PC-9 (cell line): ENCODE data around the gene EML1. TPM values are rescaled to one million over a fixed set of nuclear protein-coding genes. Genes with fewer than 3 reads are reported as not detected.
A peak's percentile ranks its signal among the peaks of the same experiment; 100 is the strongest.

ENCODE experiments used
- BruUV-seq: library from RNA; stranded (reverse); fragments of 400-500 nt; replicated peaks from 2 replicates; lab custom pipeline; 2021; lab: Mats Ljungman, UMichigan
- CTCF ChIA-PET: fragments of 300-600 bp; sonication (Branson Sonifier 250); formaldehyde crosslinking; loops from one replicate; lab custom pipeline; 2022; ENCODE audit warnings: antibody characterized with exemption; lab: Charles Lee
- POLR2A ChIA-PET: fragments of 300-600 bp; sonication (Branson Sonifier 250); formaldehyde crosslinking; loops from one replicate; lab custom pipeline; 2022; ENCODE audit warnings: antibody characterized with exemption; ENCODE audit not compliant: unreplicated experiment; lab: Charles Lee
- DNase-seq, 2 experiments: peaks; one replicate each; pipeline versions ENCODE4 v3.0.0 to v3.0.0-alpha.2; 2015 to 2022; ENCODE audit warnings: mixed read lengths in 1 of 2
- H2AFZ ChIP-seq: fragments of 200-600 bp; sonication (generic); 2 replicates; pipeline ENCODE4 v1.8.1; 2017; ENCODE audit warnings: antibody characterized with exemption
- H3F3A ChIP-seq: fragments of 200-600 bp; sonication (generic); 2 replicates; pipeline ENCODE4 v1.8.1; 2017; ENCODE audit warnings: antibody characterized with exemption, mild to moderate bottlenecking, low read depth; ENCODE audit not compliant: insufficient read depth
- H3K27ac ChIP-seq: fragments of 200-600 bp; sonication (generic); 2 replicates; pipeline ENCODE4 v1.6.1; 2016; ENCODE audit warnings: mixed run types
- H3K27me3 ChIP-seq: fragments of 200-600 bp; sonication (generic); 2 replicates; pipeline ENCODE4 v1.6.1; 2016; ENCODE audit warnings: low read depth, mixed run types; ENCODE audit not compliant: insufficient read depth
- H3K36me3 ChIP-seq: fragments of 200-600 bp; sonication (generic); 2 replicates; pipeline ENCODE4 v1.6.1; 2016; ENCODE audit warnings: low read depth, mixed run types
- H3K4me1 ChIP-seq: fragments of 200-600 bp; sonication (generic); replicated peaks from 2 replicates; pipeline ENCODE4 v1.6.1; 2016; ENCODE audit warnings: mixed run types; ENCODE audit not compliant: insufficient read depth
- H3K4me2 ChIP-seq: fragments of 200-600 bp; sonication (generic); 2 replicates; pipeline ENCODE4 v1.6.1; 2017; ENCODE audit warnings: mixed run types
- H3K4me3 ChIP-seq: fragments of 200-600 bp; sonication (generic); 2 replicates; pipeline ENCODE4 v1.6.1; 2016; ENCODE audit warnings: mixed run types
- H3K79me2 ChIP-seq: fragments of 200-600 bp; sonication (generic); 2 replicates; pipeline ENCODE4 v1.6.1; 2017; ENCODE audit warnings: low read depth, mixed run types
- H3K9me2 ChIP-seq: fragments of 200-600 bp; sonication (generic); 2 replicates; pipeline ENCODE4 v1.8.1; 2017; ENCODE audit warnings: mild to moderate bottlenecking; ENCODE audit not compliant: insufficient read depth
- H3K9me3 ChIP-seq: fragments of 200-600 bp; sonication (generic); 2 replicates; pipeline ENCODE4 v1.8.1; 2016; ENCODE audit warnings: low read depth; ENCODE audit not compliant: insufficient read depth
- H4K20me1 ChIP-seq: fragments of 200-600 bp; sonication (generic); 2 replicates; pipeline ENCODE4 v1.8.1; 2017; ENCODE audit not compliant: insufficient read depth
- EZH2 ChIP-seq: fragments of 200-600 bp; sonication (generic); IDR thresholded peaks from 2 replicates; pipeline ENCODE4 v1.8.0; 2017; ENCODE audit warnings: antibody characterized with exemption, low read depth
- intact Hi-C: fragments of 100-400 bp; cut with micrococcal nuclease; formaldehyde crosslinking; loops from one replicate; pipeline ENCODE4 v1.10.0; 2022; ENCODE audit not compliant: unreplicated experiment
- total RNA-seq: library from RNA; stranded (reverse); gene quantifications from 2 replicates; pipeline ENCODE4 v1.2.3, GENCODE V29; 2021
- TF ChIP-seq, protein P1 (sequence below): fragments of 200-600 bp; sonication (generic); conservative IDR thresholded peaks from 2 replicates; pipeline ENCODE4 v1.6.1; 2017; ENCODE audit warnings: mixed run types, antibody characterized with exemption, mild to moderate bottlenecking, moderate library complexity

EML1 gene
- total RNA-seq, 1 experiment from 2014 or later, result 1.8 TPM

GRCh38 chr14:99779751-99780150 lies 13.5 kb upstream of the EML1 start:
- H3K4me1 ChIP-seq, result peaks cover 4% of the 10 kb centered on the region; the same call in 1 of the 2 replicates
- H3K27ac ChIP-seq, result no peak overlapping the region
- no peaks in the 10 kb centered on the region for H3K9me3 ChIP-seq
- ChIA-PET CTCF (no interaction called here), POLR2A (no interaction called here)
- no peaks in the 10 kb centered on the region for H3K79me2 ChIP-seq
- DNase-seq, result peak in 1 of 2 experiments; percentile 78
- H3K4me3 ChIP-seq, result no peak overlapping the region
- peak overlapping the region; percentile 16; the same call in 1 of the 2 replicates for H3K4me2 ChIP-seq
- no peak for TF ChIP-seq EZH2
- H3K36me3 ChIP-seq, result no peaks in the 10 kb centered on the region
- no TSS peak for BruUV-seq
- H4K20me1 ChIP-seq, result no peaks in the 10 kb centered on the region
- intact Hi-C loops, result no loop called here
- no peaks in the 10 kb centered on the region for H3F3A ChIP-seq
- H2AFZ ChIP-seq, result no peak overlapping the region
- H3K9me2 ChIP-seq, result no peaks in the 10 kb centered on the region
- no peaks in the 10 kb centered on the region for H3K27me3 ChIP-seq

DNA sequence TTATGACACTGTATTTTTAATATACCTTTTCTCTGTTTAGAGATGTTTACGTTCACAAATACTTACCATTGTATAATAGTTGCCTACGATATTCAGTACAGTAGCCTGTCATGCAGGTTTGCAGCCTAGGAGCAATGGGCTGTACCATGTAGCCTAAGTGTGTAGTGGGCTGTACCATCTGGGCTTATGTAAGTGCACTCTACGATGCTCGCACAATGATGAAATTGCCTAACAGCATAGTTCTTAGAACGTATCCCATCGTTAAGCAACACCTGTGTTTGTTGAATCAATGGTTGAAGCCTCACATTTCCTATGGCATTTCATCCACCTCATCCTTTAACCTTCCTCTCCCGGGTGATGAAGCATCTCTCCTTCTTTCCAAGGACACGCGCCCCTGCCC lies 12.5 kb upstream of the EML1 start:
- CTCF ChIA-PET, result no interaction called here

DNA sequence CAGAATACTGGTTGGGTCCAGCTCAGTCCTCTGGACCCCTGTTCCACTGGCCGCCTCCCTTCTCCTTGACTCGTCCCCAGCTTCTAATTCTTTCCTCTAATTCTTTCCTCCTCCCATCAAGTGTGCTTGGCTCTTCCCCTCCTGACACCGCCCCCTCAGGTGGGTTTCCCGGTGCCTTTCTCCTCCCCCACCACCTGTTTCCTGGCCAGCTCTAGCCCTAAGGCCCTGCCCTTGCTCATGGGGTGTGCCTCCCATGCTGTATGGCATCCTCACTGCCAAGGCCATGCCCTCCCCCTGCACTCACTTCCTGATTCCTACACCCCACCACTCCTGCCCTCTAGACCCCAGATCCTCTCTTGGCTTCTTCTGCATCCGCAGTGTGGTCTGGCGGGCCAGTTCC lies 12.1 kb upstream of the EML1 start:
- H3K9me2 ChIP-seq, result no peaks in the 10 kb centered on the region
- H3K4me3 ChIP-seq, result no peak overlapping the region
- BruUV-seq, result no TSS peak
- TF ChIP-seq, protein P1, sequence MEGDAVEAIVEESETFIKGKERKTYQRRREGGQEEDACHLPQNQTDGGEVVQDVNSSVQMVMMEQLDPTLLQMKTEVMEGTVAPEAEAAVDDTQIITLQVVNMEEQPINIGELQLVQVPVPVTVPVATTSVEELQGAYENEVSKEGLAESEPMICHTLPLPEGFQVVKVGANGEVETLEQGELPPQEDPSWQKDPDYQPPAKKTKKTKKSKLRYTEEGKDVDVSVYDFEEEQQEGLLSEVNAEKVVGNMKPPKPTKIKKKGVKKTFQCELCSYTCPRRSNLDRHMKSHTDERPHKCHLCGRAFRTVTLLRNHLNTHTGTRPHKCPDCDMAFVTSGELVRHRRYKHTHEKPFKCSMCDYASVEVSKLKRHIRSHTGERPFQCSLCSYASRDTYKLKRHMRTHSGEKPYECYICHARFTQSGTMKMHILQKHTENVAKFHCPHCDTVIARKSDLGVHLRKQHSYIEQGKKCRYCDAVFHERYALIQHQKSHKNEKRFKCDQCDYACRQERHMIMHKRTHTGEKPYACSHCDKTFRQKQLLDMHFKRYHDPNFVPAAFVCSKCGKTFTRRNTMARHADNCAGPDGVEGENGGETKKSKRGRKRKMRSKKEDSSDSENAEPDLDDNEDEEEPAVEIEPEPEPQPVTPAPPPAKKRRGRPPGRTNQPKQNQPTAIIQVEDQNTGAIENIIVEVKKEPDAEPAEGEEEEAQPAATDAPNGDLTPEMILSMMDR, result no peak
- no peak for TF ChIP-seq EZH2
- ChIA-PET POLR2A (no interaction called here), CTCF (no interaction called here)
- no peaks in the 10 kb centered on the region for H3F3A ChIP-seq
- no peaks in the 10 kb centered on the region for H4K20me1 ChIP-seq
- no peak overlapping the region for H2AFZ ChIP-seq
- peaks cover 4% of the 10 kb centered on the region; the same call in 1 of the 2 replicates for H3K4me1 ChIP-seq
- no peaks in the 10 kb centered on the region for H3K79me2 ChIP-seq
- H3K36me3 ChIP-seq, result no peaks in the 10 kb centered on the region
- no peak overlapping the region for H3K4me2 ChIP-seq
- no peaks in the 10 kb centered on the region for H3K9me3 ChIP-seq
- intact Hi-C loops, result no loop called here
- DNase-seq, result no peak
- H3K27me3 ChIP-seq, result no peaks in the 10 kb centered on the region
- no peak overlapping the region for H3K27ac ChIP-seq

More for the DNA sequence above, 12.5 kb upstream of the EML1 start:
- Histone ChIP-seq H3K4me2 (no peak overlapping the region), H3K4me1 (peaks cover 4% of the 10 kb centered on the region; the same call in 1 of the 2 replicates), H3K9me3 (no peaks in the 10 kb centered on the region), H4K20me1 (no peaks in the 10 kb centered on the region), H3K79me2 (no peaks in the 10 kb centered on the region), H2AFZ (no peak overlapping the region), H3K4me3 (no peak overlapping the region), H3F3A (no peaks in the 10 kb centered on the region), H3K27ac (no peak overlapping the region), H3K9me2 (no peaks in the 10 kb centered on the region), H3K36me3 (no peaks in the 10 kb centered on the region), H3K27me3 (no peaks in the 10 kb centered on the region)
- BruUV-seq, result no TSS peak
- intact Hi-C loops, result no loop called here
- TF ChIP-seq, protein P1, result no peak
- no peak for TF ChIP-seq EZH2
- no peak for DNase-seq
- POLR2A ChIA-PET, result no interaction called here
